ENCODE measurements around the gene PLXNC1. TPM values are rescaled to one million over a fixed set of nuclear protein-coding genes. Genes with fewer than 3 reads are reported as not detected.

PLXNC1 gene
- polyA plus RNA-seq, 1 experiment = 2.2 TPM

GRCh38 chr12:94152292-94153078 lies 4.1 kb downstream of the PLXNC1 start:
- no peak for DNase-seq (ENCODE audit: low read depth)
- Histone ChIP-seq H3K36me3 (ENCODE audit: control insufficient read depth, insufficient read depth, low read length) (no peaks in the 10 kb centered on the region), H3K4me3 (ENCODE audit: low read depth, low read length) (no peak overlapping the region), H3K27me3 (ENCODE audit: control insufficient read depth, insufficient read depth, low read length) (peaks cover 30% of the 10 kb centered on the region)
- ChIA-PET CTCF (interaction anchor here (0.7 to 0.9 kb wide), 2 partner anchors 9 to 24 kb away, joined by 3 read pairs; no protein-coding TSS in a partner anchor), POLR2A (no interaction called here)
- no peak for TF ChIP-seq CTCF (IDR thresholded peaks at IDR 0.05; ENCODE audit: insufficient read depth, low read depth, low read length)

- Histone ChIP-seq H3K4me3 (ENCODE audit: low read depth, low read length) (no peak overlapping the region), H3K36me3 (ENCODE audit: control insufficient read depth, insufficient read depth, low read length) (no peaks in the 10 kb centered on the region), H3K27me3 (ENCODE audit: control insufficient read depth, insufficient read depth, low read length) (peaks cover 10% of the 10 kb centered on the region)
- TF ChIP-seq CTCF (IDR thresholded peaks at IDR 0.05; ENCODE audit: insufficient read depth, low read depth, low read length) = no peak
- POLR2A ChIA-PET = no interaction called here
- no peak for DNase-seq (ENCODE audit: low read depth)
- CTCF ChIA-PET = interaction anchor here (0.6 to 1.6 kb wide), 2 partner anchors 11 to 431 kb away, joined by 3 to 7 read pairs; no protein-coding TSS in a partner anchor
These were observed 8.8 kb downstream of the PLXNC1 start for GRCh38 chr12:94157181-94157580.

GRCh38 chr12:94157981-94158411 lies 9.6 kb downstream of the PLXNC1 start:
- H3K27me3 ChIP-seq (ENCODE audit: control insufficient read depth, insufficient read depth, low read length) = peaks cover 4% of the 10 kb centered on the region
- CTCF ChIA-PET = interaction anchor here (0.8 to 1.6 kb wide), 2 partner anchors 12 to 275 kb away, joined by 3 read pairs; no protein-coding TSS in a partner anchor
- no peaks in the 10 kb centered on the region for H3K36me3 ChIP-seq (ENCODE audit: control insufficient read depth, insufficient read depth, low read length)
- POLR2A ChIA-PET = no interaction called here
- no peak overlapping the region for H3K4me3 ChIP-seq (ENCODE audit: low read depth, low read length)
- no peak for DNase-seq (ENCODE audit: low read depth)
- TF ChIP-seq CTCF (IDR thresholded peaks at IDR 0.05; ENCODE audit: insufficient read depth, low read depth, low read length) = no peak

GRCh38 chr12:94158666-94159065 lies 10.3 kb downstream of the PLXNC1 start:
- Histone ChIP-seq H3K27me3 (ENCODE audit: control insufficient read depth, insufficient read depth, low read length) (peaks cover 2% of the 10 kb centered on the region; the same call in 1 of the 2 replicates), H3K4me3 (ENCODE audit: low read depth, low read length) (no peak overlapping the region), H3K36me3 (ENCODE audit: control insufficient read depth, insufficient read depth, low read length) (no peaks in the 10 kb centered on the region)
- CTCF ChIA-PET = interaction anchor here (0.8 kb wide), 1 partner anchor 274 kb away, joined by 3 read pairs; no protein-coding TSS in a partner anchor
- POLR2A ChIA-PET = no interaction called here
- TF ChIP-seq CTCF (IDR thresholded peaks at IDR 0.05; ENCODE audit: insufficient read depth, low read depth, low read length) = no peak
- no peak for DNase-seq (ENCODE audit: low read depth)

- H3K27me3 ChIP-seq (ENCODE audit: control insufficient read depth, insufficient read depth, low read length) = peaks cover 2% of the 10 kb centered on the region; the same call in 1 of the 2 replicates
- ChIA-PET POLR2A (no interaction called here), CTCF (interaction anchor here (1.1 to 1.3 kb wide), 2 partner anchors 9 to 18 kb away, joined by 3 read pairs; no protein-coding TSS in a partner anchor)
- no peak for DNase-seq (ENCODE audit: low read depth)
- TF ChIP-seq CTCF (IDR thresholded peaks at IDR 0.05; ENCODE audit: insufficient read depth, low read depth, low read length) = no peak
- H3K4me3 ChIP-seq (ENCODE audit: low read depth, low read length) = no peak overlapping the region
- H3K36me3 ChIP-seq (ENCODE audit: control insufficient read depth, insufficient read depth, low read length) = no peaks in the 10 kb centered on the region
These were observed 13.7 kb downstream of the PLXNC1 start for GRCh38 chr12:94162108-94162507.

All from BJ (cell line).